Fibroblast of skin of back (primary cell): Measurements from ENCODE around the gene HCFC1. TPM values are rescaled to one million over a fixed set of nuclear protein-coding genes. Genes with fewer than 3 reads are reported as not detected.

Experiments used
- DNase-seq: peaks from one replicate; pipeline ENCODE4 v3.0.0-alpha.2; 2013
- polyA plus RNA-seq, 2 experiments: library from polyadenylated mRNA; unstranded; fragments of 120-200 nt; gene quantifications; one replicate each; pipeline ENCODE4 v1.2.1, GENCODE V29; 2013; ENCODE audit not compliant: insufficient read length in 2 of 2

HCFC1 gene
- 48.2 TPM for polyA plus RNA-seq (2013, experiment 1 of 2; ENCODE audit: insufficient read length)
- polyA plus RNA-seq (2013, experiment 2 of 2; ENCODE audit: insufficient read length): 28.8 TPM

DNA sequence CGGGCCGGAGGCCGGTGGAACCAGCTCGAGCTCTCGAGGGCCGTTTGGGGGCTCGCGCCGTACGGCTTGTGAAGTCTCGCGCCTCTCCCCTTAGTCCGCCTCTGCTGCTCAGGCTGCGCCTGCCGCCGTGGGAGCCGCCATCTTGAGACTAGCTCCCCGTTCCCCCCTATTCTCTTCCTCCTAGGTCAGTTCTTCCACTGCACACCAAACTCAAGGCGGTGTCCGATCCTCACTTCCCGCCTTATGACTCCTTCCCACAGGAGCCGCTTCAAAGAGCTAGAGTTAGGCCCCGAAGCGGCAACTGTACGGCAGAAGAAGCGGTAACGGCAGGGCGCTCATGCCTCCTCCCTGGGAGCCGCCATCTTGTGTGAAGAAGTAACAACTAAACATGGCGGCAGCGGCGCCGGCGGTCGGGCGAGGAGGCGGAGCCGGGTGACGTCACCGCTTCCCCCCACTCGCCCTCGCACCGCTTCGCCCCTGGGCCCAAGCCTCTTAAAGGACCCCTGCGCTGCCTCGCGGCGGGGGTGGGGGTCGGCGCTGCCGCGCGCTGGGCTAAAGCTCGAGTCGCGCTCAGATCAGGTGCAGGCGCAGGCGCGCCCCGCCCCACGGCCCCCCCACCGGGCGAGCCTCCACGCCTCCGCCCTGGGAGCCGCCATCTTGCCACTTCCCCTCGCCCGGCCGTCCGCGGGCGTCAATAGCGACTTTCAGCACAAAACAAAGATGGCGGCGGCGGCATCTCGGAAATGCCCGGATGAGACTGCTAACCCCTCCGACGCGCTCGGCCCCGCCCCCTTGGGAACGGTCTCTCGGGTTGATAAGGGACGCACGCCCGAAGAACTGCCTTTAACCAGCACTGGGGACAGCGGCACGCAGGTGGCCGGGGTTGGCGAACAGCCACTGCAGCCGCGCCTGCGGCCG lies at the start of gene HCFC1:
TSS of gene HCFC1 (minus strand) at position 369 of the 918 bp plus-strand sequence. CDS start 978 bp downstream, outside the sequence.
- DNase-seq: peak; percentile 87

DNA sequence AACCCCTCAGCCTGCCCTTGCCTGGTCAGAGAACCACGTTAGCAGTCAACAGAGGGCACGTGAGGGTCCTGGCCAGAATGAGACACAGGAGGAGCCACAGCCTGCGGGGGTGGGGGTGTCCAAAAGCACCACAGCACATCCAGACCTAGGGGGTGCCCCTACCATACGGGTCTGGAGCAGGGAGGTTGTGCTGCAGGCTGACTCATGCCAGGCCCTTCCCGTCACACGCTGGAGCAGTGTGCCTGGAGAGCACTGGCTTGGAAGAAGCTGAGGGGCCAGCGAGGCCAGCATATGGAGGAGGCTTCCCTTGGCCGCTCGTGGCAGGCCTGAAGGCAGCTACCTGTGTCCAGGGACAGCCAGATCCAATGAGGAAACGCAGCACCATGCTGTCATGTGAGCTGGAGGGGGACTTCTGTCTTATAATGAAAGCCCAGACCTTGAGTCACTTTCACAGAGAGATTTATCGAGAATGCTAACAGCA lies 49.6 kb upstream of the HCFC1 start:
- DNase-seq: peak; percentile 61

DNA sequence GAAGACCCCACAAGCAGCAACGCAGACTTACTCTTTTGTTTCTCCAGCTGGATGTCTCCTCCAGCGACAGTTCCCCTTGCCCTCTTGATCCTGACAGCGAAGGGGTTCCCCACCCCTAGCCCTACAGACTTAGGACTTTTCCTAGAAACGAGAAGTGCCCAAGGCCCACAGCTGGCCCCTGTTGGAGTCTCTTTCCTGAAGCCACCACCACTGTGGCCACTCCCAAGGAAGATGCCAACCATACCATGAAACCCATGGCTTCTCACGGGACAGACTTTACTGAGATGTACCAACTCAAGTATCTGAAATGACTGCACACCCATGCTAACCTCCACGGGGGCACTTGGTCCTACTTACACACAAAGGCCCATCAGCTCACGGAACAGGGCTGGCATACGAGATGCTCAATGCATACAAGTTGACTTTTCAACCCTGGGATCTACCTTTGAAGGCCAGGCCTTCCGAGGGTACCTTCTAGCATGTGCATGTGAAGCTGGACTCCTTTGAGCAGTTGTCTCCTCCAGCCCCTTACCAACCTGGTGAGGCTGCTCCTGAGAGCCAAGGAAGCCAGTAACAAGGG lies 49.0 kb upstream of the HCFC1 start:
- peak; percentile 49 for DNase-seq

DNA sequence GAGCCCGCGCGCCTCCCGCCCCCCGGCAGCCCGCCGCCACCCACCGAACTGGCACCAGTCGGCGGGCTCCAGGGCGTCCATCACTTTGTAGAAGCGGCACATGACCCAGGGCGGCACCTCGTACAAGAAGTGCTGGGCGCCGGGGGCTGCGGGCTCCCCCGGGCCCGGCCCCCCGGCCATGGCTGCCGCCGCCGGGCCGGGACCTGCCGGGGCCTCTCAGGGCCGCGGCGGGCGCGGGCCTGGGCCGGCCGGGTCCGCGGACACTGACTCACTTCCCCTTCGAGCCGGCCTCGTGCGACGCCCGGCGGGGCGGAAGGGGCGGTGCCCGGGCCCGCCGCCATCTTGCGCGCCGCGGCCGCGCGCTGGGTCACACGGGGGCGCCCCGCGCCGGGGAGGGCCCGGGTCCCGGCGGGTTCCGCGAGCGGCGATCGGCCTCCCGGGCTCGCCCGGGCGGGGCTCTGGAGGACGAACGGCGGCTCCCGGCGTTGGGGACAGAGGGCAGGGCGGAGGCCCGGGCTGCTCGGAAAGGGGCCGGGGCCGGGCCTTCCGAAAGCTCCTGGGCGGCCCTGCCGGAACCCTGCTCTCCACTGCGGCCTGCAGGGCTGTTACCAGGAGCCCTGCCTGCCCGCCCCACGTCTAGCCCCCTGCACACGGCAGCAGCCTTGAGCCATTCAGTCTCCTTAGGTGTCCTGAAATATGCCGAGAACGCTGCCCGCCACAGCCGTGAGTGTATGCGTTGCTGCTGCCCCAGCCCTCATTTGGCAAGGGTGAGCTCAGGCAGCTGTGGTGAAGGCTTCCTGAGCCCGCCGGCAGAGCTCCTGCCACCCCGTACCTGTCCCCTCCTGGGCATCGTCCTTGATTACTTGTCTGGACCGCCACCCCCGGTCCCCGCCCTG lies 48.3 kb upstream of the HCFC1 start, which contains the start of gene IRAK1:
TSS of gene IRAK1 (minus strand) at position 270 of the 896 bp plus-strand sequence. CDS start at position 180, 90 bp downstream.
- peak; percentile 70 for DNase-seq

GRCh38 chrX:154019061-154019621 lies 47.5 kb upstream of the HCFC1 start:
- no peak for DNase-seq

DNA sequence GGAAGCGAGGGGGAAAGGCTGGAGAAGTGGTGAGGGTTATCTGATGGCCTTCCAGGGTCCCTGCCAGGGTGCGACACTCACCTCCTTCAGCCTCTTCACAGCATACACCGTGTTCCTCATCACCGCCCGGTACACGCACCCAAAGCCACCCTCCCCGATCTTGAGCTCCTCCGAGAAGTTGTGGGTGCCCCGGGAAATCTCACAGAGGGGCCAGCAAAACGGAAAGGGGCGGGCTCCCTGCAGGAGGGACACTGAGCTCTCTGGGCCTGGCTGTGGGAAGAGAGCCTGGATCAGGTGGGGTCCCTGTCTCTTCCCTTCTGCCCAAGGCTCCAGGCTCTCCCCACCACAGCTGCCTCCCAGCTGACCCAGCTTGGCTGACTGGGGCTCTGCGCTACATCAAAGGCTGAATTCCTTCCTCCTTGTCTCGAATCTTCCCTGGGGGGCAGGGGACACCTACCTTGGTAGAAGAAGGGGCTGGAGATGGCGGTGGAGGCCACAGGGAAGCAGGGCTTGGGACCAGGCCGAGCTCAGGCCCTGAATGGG lies 47.0 kb upstream of the HCFC1 start:
- DNase-seq: no peak

GRCh38 chrX:154017766-154018517 lies 46.3 kb upstream of the HCFC1 start:
- no peak for DNase-seq

DNA sequence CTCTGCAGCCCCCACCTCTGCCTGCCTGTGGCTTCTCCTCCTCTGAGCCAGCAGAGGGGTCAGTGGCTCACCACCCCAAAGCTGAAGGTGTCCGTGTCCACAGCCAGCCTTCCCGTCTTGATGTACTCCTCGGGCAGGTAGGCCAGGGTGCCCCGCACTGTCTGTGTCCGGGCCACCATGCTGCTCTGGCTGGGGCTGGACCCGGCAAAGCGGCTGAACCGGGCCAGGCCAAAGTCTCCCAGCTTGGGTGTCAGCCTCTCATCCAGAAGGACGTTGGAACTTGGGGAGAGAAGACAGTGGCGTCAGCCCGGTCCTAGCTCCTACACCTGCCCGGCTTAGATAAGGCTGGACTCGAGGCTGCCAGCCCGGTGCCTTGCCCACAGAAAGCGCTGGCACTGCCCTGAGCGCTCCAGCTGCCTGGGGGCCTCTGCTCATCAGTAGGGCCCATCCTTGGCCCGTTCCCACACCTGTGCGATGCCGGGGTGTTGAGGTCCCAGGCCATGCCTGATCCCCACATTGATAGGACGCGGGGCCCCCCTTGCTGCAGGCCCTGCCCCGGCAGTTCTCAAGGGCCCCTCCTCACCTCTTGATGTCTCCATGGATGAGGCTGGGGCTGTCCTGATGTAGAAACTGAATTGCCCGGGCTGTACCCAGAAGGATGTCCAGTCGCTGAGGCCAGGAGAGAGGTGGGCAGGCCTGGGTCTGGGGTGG lies 44.9 kb upstream of the HCFC1 start:
- no peak for DNase-seq

GRCh38 chrX:154015581-154016264 lies 44.1 kb upstream of the HCFC1 start:
- DNase-seq: no peak

GRCh38 chrX:154014429-154015380 lies 43.1 kb upstream of the HCFC1 start:
- DNase-seq: no peak

GRCh38 chrX:154013614-154014360 lies 42.2 kb upstream of the HCFC1 start:
- peak; percentile 18 for DNase-seq

GRCh38 chrX:154013001-154013421 lies 41.4 kb upstream of the HCFC1 start:
- DNase-seq: no peak

- no peak for DNase-seq
These were observed 40.8 kb upstream of the HCFC1 start for GRCh38 chrX:154012336-154012991.

DNA sequence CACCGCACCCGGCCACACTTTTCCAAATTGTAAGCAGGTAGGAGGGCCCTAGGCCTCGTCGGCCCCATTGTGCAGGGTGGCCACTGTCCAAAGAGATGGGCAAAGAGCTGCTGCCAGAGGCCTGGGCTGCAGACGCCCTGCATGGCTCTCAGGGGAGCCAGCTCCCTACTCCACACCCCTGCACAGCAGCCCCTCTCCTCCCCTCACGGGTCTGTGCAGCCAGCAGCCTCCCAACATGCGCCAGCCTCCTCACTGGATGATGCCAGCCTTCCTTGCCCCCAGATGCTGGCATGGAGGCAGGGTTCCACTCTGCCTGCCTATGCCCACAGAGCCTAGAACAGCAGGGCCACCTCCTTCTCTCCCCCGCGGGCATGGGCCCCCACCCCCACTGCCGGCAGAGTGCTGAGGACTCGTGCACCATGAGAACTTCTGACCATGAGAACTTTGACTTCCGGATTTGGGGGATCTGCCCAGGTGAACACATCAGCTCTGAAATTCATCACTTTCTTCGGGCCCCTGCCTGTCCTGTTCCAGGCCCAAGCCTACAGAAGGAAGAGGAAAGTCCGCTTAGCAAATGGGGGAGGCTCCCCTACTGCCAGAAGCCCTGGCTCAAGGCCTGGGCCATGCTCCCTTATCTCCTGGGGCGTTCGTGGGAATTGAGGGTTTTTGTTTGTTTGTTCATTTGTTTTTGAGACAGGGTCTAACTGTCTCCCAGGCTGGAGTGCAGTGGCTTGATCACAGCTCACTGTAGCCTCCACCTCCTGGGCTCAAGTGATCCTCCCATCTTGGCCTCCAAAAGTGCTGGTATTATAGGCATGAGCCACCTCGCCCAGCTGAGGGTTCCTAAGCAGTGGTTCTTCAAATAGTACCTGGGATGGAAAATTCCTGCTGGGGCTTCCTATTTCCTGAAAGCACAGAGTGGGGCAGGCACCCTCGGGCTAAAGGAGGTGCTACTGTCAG lies 40.0 kb upstream of the HCFC1 start:
- DNase-seq: no peak

DNA sequence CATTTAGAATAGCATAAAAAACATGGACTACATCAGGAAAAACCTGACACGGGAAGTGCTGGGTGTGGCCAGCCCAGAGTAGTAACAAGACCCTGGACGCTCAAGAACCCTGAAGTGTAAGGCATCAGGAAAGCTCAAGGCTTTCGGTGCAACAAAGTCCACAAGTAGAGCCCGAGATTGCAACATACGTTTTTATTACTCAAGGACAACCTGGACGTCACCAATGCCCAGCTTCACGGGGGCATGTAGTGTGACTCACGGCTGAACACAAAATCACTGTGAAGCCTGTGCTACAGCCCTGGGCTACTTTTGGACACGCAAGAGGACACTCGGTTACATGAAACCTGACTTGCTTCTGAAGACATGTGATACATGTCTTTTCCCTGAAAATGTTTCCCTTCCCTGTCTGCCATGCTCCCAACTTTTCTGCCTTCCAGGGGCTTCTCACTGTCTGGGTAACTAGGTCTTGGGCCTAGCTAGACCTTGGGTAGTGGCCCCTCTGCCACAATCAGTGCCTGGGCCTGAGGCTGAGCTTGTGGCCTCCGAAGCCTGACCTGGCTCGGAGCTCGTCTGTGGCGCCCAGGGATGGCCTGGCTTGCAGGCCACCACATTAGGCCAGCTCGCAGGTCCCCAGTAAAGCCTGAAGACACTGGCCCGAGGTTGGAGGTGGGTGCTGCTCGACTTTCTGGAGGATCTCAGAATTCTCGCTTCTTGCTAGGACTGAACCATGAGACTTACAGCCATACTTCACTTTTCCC lies 38.9 kb upstream of the HCFC1 start:
- no peak for DNase-seq
